Type B pancreatic cell (in vitro differentiated cells): ENCODE results near the gene COL4A2. TPM values are rescaled to one million over a fixed set of nuclear protein-coding genes. Genes with fewer than 3 reads are reported as not detected.

ENCODE experiments used
- DNase-seq: peaks from one replicate; pipeline ENCODE4 v3.0.0; 2021; ENCODE audit warnings: mixed read lengths; ENCODE audit not compliant: unreplicated experiment; ENCODE audit errors: extremely low spot score
- H3K27ac Mint-ChIP-seq: 2 replicates; pipeline ENCODE4 v1.8.0; 2021; ENCODE audit warnings: mild to moderate bottlenecking, mixed read lengths
- H3K27me3 Mint-ChIP-seq: 2 replicates; pipeline ENCODE4 v1.8.0; 2021; ENCODE audit warnings: mixed read lengths
- H3K36me3 Mint-ChIP-seq: 2 replicates; pipeline ENCODE4 v1.8.0; 2021; ENCODE audit warnings: mixed read lengths
- H3K4me1 Mint-ChIP-seq: one replicate; pipeline ENCODE4 v1.8.0; 2021; ENCODE audit warnings: mixed read lengths; ENCODE audit not compliant: unreplicated experiment
- H3K4me3 Mint-ChIP-seq: 2 replicates; pipeline ENCODE4 v1.8.0; 2021; ENCODE audit warnings: mild to moderate bottlenecking, mixed read lengths
- H3K9me3 Mint-ChIP-seq: 2 replicates; pipeline ENCODE4 v1.8.0; 2021; ENCODE audit warnings: mixed read lengths
- total RNA-seq: library from RNA; stranded (reverse); gene quantifications from 2 replicates; pipeline ENCODE4 v1.2.1, GENCODE V29; 2021; ENCODE audit warnings: low replicate concordance
- TF ChIP-seq, protein P1 (sequence below): fragments of 200-600 bp; sonication (generic); conservative IDR thresholded peaks from 2 replicates; pipeline ENCODE4 v1.5.0; 2021; ENCODE audit warnings: antibody characterized with exemption, mild to moderate bottlenecking

The COL4A2 gene
- total RNA-seq, 1 donor from 2014 or later: 145 TPM

DNA sequence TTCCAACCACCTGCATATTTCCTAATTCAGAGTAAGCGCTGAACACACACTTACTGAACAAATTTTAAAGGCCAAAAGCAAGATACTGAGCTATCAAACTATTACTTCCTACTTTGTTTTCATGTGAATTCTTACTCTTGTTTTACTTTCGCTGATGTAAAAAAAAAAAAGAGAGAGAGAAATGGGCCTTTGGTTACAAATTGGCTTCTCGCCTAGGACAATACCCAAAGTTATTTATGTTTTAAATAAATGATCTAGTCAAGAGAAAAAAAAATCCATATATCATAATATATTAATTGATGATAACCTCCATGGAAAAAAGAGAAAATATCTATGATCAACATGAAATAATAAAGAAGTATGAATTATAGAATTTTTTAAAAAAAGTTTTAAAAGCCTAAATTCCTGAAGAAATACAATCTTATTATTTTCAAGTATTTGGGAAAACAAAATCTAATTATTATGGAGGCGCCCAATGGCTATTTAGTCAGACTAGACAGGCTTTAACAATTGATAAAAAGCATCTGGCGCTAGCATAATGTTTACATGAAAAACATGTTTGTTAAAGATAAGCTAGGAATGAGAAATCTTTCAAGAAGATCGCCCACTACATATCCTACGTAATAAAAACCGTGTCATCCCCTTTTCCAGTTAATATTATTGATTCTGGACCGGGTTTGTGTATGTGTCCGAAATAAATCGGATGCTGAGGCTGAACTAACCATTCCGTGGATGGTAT, 9.1 kb upstream of the COL4A2 start:
- Mint-ChIP-seq H3K27ac (no peak overlapping the region), H3K4me3 (no peak overlapping the region)

DNA sequence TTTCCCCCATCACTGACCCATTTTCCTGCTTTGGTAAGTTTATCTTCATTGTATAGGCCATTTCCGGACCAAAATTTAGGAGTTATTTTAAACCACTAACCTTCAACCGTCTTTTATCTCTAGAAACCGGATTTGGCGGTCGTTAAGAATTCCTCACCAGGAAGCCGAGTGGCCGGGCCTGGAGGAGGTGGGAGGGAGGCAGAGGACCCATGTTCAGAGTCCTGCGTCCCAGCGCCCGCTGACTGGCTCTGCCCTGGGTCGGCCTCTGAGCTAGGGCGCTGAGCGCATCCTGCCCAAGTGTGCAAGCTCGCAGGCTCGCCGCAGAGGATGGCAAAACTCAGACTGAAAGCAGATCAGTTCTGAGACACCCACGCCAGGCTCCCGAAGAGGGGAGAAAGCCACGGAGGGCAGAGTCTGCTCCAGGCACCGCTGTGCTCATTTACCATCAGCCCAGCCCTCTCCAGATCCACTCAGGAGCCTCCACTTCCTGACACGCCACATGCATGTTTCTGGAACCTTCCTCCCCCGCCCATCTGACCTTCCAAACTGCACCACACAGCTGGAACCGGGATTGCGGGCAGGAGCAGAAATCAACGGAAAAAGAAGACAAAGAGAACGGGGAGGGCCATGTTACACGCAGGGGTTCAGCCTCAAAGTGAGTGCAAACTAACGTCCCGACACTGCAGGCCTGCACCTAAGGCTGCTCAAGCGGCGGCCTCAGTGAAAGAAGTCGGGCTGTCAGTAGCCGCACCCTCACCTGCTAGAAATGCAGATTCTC, 8.4 kb upstream of the COL4A2 start:
- H3K27ac Mint-ChIP-seq: no peak overlapping the region
- H3K4me3 Mint-ChIP-seq: no peak overlapping the region
- TF ChIP-seq, protein P1, sequence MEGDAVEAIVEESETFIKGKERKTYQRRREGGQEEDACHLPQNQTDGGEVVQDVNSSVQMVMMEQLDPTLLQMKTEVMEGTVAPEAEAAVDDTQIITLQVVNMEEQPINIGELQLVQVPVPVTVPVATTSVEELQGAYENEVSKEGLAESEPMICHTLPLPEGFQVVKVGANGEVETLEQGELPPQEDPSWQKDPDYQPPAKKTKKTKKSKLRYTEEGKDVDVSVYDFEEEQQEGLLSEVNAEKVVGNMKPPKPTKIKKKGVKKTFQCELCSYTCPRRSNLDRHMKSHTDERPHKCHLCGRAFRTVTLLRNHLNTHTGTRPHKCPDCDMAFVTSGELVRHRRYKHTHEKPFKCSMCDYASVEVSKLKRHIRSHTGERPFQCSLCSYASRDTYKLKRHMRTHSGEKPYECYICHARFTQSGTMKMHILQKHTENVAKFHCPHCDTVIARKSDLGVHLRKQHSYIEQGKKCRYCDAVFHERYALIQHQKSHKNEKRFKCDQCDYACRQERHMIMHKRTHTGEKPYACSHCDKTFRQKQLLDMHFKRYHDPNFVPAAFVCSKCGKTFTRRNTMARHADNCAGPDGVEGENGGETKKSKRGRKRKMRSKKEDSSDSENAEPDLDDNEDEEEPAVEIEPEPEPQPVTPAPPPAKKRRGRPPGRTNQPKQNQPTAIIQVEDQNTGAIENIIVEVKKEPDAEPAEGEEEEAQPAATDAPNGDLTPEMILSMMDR: no peak
- H3K36me3 Mint-ChIP-seq: no peaks in the 10 kb centered on the region
- DNase-seq: no peak
- peaks cover 11% of the 10 kb centered on the region for H3K4me1 Mint-ChIP-seq
- H3K27me3 Mint-ChIP-seq: peaks cover 17% of the 10 kb centered on the region
- H3K9me3 Mint-ChIP-seq: no peaks in the 10 kb centered on the region

More for the DNA sequence above, 9.1 kb upstream of the COL4A2 start:
- Mint-ChIP-seq H3K4me1 (peaks cover 11% of the 10 kb centered on the region), H3K27me3 (peaks cover 11% of the 10 kb centered on the region), H3K9me3 (no peaks in the 10 kb centered on the region), H3K36me3 (no peaks in the 10 kb centered on the region)
- no peak for DNase-seq
- TF ChIP-seq, protein P1: no peak

DNA sequence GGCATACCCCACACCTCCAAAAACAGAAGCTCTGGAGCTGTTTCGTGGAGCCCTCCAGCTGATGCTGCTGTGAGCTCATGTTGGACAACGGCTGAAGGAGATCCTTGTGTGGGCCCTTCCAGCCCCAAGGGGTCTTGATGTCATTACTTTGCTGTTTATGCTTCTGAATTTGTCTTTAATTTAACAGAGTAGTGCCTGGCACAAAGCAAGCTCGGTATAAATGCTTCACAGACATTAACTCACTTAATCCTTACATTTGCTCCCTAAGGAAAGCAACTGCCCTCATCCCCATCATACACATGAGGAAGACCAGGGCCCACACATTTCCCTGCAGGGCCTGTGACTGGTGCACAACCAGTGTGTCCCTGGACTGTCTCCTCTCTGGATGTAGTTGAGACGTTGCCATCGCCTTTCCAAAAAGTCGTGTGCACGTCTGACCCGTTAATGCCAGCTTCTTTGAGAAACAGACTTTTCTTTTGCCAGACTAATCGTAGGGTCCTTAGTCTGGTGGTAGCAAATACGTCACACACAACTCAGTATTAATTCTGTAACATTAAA, 7.7 kb upstream of the COL4A2 start:
- no peaks in the 10 kb centered on the region for H3K9me3 Mint-ChIP-seq
- DNase-seq: no peak
- H3K27ac Mint-ChIP-seq: no peak overlapping the region
- peaks cover 23% of the 10 kb centered on the region for H3K27me3 Mint-ChIP-seq
- no peaks in the 10 kb centered on the region for H3K36me3 Mint-ChIP-seq
- TF ChIP-seq, protein P1: no peak
- peaks cover 13% of the 10 kb centered on the region for H3K4me1 Mint-ChIP-seq
- no peak overlapping the region for H3K4me3 Mint-ChIP-seq

DNA sequence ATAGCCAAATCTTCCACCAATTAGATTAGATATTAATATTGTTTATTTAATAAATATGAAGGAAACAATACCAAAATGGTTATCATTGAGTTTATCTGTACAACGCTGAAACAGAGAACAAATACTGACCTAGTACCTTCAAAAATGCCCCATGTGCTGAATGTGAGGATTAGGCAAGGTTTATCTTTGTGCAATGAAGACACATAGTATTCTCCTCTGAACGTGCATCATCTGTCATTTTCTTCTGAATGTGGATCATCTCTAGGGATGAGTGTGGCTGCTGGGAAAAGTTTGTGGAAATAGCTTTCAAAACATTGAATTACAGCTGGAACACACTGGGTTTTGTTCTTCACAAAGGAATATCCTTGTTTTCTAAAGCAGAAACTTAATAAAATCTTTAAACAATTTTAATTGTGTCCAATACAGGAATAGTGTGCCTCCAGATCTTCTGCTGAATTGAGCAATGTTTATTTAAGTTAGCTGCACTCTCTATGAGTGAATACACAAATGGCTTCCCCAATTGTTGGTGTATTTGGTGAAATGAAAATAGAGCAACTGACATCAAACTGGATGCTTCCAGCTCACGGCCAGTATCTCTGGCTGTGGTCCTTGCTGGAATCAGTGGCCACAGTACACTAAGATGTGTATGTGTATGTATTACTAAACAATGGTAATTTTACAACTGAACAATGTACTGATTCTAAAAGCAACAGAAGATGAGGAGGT, 6.8 kb upstream of the COL4A2 start:
- H3K9me3 Mint-ChIP-seq: no peaks in the 10 kb centered on the region
- H3K27ac Mint-ChIP-seq: no peak overlapping the region
- TF ChIP-seq, protein P1: no peak

DNA sequence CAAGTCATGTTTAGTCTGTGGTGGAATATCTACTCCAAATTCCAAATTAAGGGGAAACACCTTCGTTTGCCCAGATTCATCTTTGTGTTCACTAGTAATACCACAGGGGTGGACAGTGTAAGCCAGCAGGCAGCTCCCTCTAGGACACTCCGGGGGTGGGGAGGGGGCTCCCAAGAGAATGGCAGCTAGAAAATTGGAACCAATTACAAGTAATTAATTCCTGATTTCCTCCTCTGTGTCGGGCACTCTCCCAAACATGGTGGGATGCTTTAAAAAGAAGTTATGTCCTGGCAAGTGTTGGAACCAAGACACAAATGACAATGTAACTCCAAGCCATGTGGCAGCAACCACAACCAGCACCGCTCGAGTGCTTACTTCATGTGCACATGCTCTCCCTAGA, 6.0 kb upstream of the COL4A2 start:
- no peaks in the 10 kb centered on the region for H3K36me3 Mint-ChIP-seq
- H3K4me3 Mint-ChIP-seq: no peak overlapping the region
- DNase-seq: no peak
- peaks cover 30% of the 10 kb centered on the region for H3K4me1 Mint-ChIP-seq
- H3K9me3 Mint-ChIP-seq: no peaks in the 10 kb centered on the region
- H3K27me3 Mint-ChIP-seq: peaks cover 40% of the 10 kb centered on the region
- H3K27ac Mint-ChIP-seq: no peak overlapping the region
- TF ChIP-seq, protein P1: no peak

More for the DNA sequence above, 6.8 kb upstream of the COL4A2 start:
- no peak overlapping the region for H3K4me3 Mint-ChIP-seq
- no peak for DNase-seq
- peaks cover 22% of the 10 kb centered on the region for H3K4me1 Mint-ChIP-seq
- H3K27me3 Mint-ChIP-seq: peaks cover 32% of the 10 kb centered on the region
- H3K36me3 Mint-ChIP-seq: no peaks in the 10 kb centered on the region
